ENCODE data around the gene ANOS1.

DNA sequence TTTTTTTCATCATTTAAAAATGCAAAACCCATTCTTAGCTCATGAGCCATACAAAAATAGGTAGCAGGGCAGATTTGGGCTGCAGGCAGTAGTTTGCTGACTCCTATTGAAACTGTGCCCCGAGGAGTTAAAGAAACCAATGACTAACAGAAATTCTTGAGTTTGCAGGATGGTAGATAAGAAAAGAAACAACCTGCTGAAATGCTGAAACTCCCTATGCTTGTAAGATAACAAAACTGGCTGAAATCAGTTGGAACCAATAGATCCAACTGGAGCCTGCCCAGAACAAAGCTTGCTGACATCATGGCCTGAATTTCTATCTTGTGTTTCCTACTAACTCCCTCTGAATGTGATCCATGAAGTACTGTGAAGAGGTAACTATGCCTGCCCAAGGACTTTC lies 68.6 kb downstream of the ANOS1 start:
- TF ChIP-seq POLR2AphosphoS5 (IDR thresholded peaks at IDR 0.05; ENCODE audit: borderline replicate concordance, low read depth, low read length) = no peak
- no peak for TF ChIP-seq EZH2 (IDR thresholded peaks at IDR 0.05)
- TF ChIP-seq FOXP2 (optimal IDR thresholded peaks at IDR 0.05; ENCODE audit: control extremely low read depth, extremely low read length, insufficient read depth) = no peak
